K562 (cell line): Measurements from ENCODE around the gene NOL8. TPM values are rescaled to one million over a fixed set of nuclear protein-coding genes. Genes with fewer than 3 reads are reported as not detected.

ENCODE experiments used
- ATAC-seq: fragments of 200-7000 bp; cut with Tn5 transposase; 3 replicates; pipeline ENCODE4 v1.9.1; 2020; ENCODE audit warnings: moderate library complexity
- BruUV-seq: library from RNA; stranded (reverse); fragments of 400-500 nt; replicated peaks from 2 replicates; lab custom pipeline; 2021; lab: Mats Ljungman, UMichigan
- CTCF ChIA-PET: fragments of 300-600 bp; formaldehyde crosslinking; extraction: SDS; loops from one replicate; lab custom pipeline; 2021; ENCODE audit warnings: low intra/inter-chr PET ratio; lab: Yijun Ruan, JAX
- POLR2A ChIA-PET: fragments of 300-600, 350-650 bp; sonication (Branson Sonifier 250); formaldehyde crosslinking; extraction: SDS; loops from one replicate; lab custom pipeline; 2021; ENCODE audit warnings: antibody characterized with exemption, inconsistent platforms; lab: Yijun Ruan, JAX
- DNase-seq, 4 experiments: peaks; one replicate each; pipeline versions ENCODE4 v3.0.0 to v3.0.0-alpha.2; 2011 to 2018; ENCODE audit warnings: low spot score in 3 of 4, mixed read lengths in 3 of 4; ENCODE audit errors: extremely low read depth in 1 of 4
- FAIRE-seq: peaks from 2 replicates; lab custom pipeline; 2011; peaks lifted over from hg19 to GRCh38; lab: Jason Lieb, UNC
- H2AFZ ChIP-seq: 2 replicates; pipeline ENCODE4 v1.6.0; 2011; ENCODE audit warnings: low read depth, low read length, control low read depth, inconsistent platforms
- H3K27ac ChIP-seq: fragments of 200-600 bp; 3 replicates; pipeline ENCODE4 v1.8.0; 2011; ENCODE audit warnings: low read depth, mild to moderate bottlenecking, control low read depth, inconsistent platforms, low read length, moderate library complexity, mixed read lengths; ENCODE audit errors: extremely low read depth
- H3K27me3 ChIP-seq, 2 experiments: fragments of 300-600 bp in 1 of 2; 2 replicates in 1 of 2; 3 replicates in 1 of 2; pipeline versions ENCODE4 v1.6.0 to v1.8.0; 2011; ENCODE audit warnings: inconsistent platforms in 2 of 2, low read length in 2 of 2, mild to moderate bottlenecking in 1 of 2, mixed read lengths in 1 of 2, moderate library complexity in 1 of 2; ENCODE audit not compliant: control insufficient read depth in 2 of 2, insufficient read depth in 2 of 2
- H3K36me3 ChIP-seq: fragments of 300-600 bp; 3 replicates; pipeline ENCODE4 v1.8.0; 2011; ENCODE audit warnings: mild to moderate bottlenecking, low read length, inconsistent platforms; ENCODE audit not compliant: control insufficient read depth, insufficient read depth
- H3K4me1 ChIP-seq, 2 experiments: fragments of 200-600 bp in 1 of 2; replicated peaks in 1 of 2; 2 replicates in 1 of 2; 3 replicates in 1 of 2; pipeline versions ENCODE4 v1.5.1 to v1.8.0; 2011; ENCODE audit warnings: inconsistent platforms in 2 of 2, low read length in 2 of 2, mild to moderate bottlenecking in 1 of 2, mixed read lengths in 1 of 2, moderate library complexity in 1 of 2; ENCODE audit not compliant: control insufficient read depth in 2 of 2, insufficient read depth in 2 of 2
- H3K4me2 ChIP-seq: 2 replicates; pipeline ENCODE4 v1.6.1; 2011; ENCODE audit warnings: low read length, control low read depth, inconsistent platforms, mixed read lengths; ENCODE audit not compliant: insufficient read depth
- H3K4me3 ChIP-seq: fragments of 200-600 bp; sonication (generic), shearing (Covaris generic); 2 replicates; pipeline ENCODE4 v1.5.1; 2016; ENCODE audit warnings: control low read depth, inconsistent platforms
- H3K79me2 ChIP-seq: fragments of 200-600 bp; 3 replicates; pipeline ENCODE4 v1.8.0; 2011; ENCODE audit warnings: low read length, inconsistent platforms; ENCODE audit not compliant: control insufficient read depth, insufficient read depth
- H3K9ac ChIP-seq, 2 experiments: 2 replicates each; pipeline versions ENCODE4 v1.6.0 to v1.6.1; 2011; ENCODE audit warnings: low read depth in 2 of 2, low read length in 2 of 2, control low read depth in 1 of 2, inconsistent platforms in 1 of 2, mild to moderate bottlenecking in 1 of 2, mixed read lengths in 1 of 2; ENCODE audit not compliant: insufficient read depth in 1 of 2
- H3K9me1 ChIP-seq: one replicate; pipeline ENCODE4 v1.6.0; 2011; ENCODE audit warnings: inconsistent platforms, mild to moderate bottlenecking, low read length, moderate library complexity; ENCODE audit not compliant: control insufficient read depth, insufficient read depth
- H3K9me3 ChIP-seq: replicated peaks from 2 replicates; pipeline ENCODE4 v1.5.1; 2011; ENCODE audit warnings: low read depth, low read length, inconsistent platforms; ENCODE audit not compliant: control insufficient read depth, insufficient read depth
- H4K20me1 ChIP-seq: replicated peaks from 2 replicates; pipeline ENCODE4 v1.6.1; 2011; ENCODE audit warnings: low read length, inconsistent platforms, mixed read lengths; ENCODE audit not compliant: control insufficient read depth, insufficient read depth
- ATF4 ChIP-seq: fragments of 450-650 bp; formaldehyde crosslinking; IDR thresholded peaks from 2 replicates; pipeline ENCODE4 v1.4.0; 2022; ENCODE audit warnings: mild to moderate bottlenecking, moderate library complexity
- ETS2 ChIP-seq: IDR thresholded peaks from 2 replicates; pipeline ENCODE4 v1.6.1; 2016; ENCODE audit warnings: borderline replicate concordance, missing genetic modification characterization, mild to moderate bottlenecking, moderate library complexity, missing compliant biosample characterization; ENCODE audit not compliant: poor library complexity, severe bottlenecking
- MGA ChIP-seq: fragments of 450-650 bp; IDR thresholded peaks from 2 replicates; pipeline ENCODE4 v1.6.1; 2016; ENCODE audit warnings: mild to moderate bottlenecking, moderate library complexity
- PBX2 ChIP-seq, 2 experiments: IDR thresholded peaks in 1 of 2; conservative IDR thresholded peaks in 1 of 2; 2 replicates each; pipeline ENCODE4 v1.6.1; 2016; ENCODE audit warnings: low read depth in 2 of 2, mild to moderate bottlenecking in 1 of 2, missing compliant biosample characterization in 1 of 2, missing genetic modification characterization in 1 of 2, moderate library complexity in 1 of 2
- TGIF2 ChIP-seq: sonication (generic); formaldehyde crosslinking; IDR thresholded peaks from 2 replicates; pipeline ENCODE4 v1.8.1; 2022; ENCODE audit warnings: mild to moderate bottlenecking, missing genetic modification reagents, moderate library complexity
- ZNF212 ChIP-seq: fragments of 450-650 bp; formaldehyde crosslinking; IDR thresholded peaks from 2 replicates; pipeline ENCODE4 v1.4.0; 2020; ENCODE audit warnings: mild to moderate bottlenecking
- ZNF77 ChIP-seq: fragments of 250-450 bp; sonication (Bioruptor Pico); IDR thresholded peaks from 2 replicates; pipeline ENCODE4 v1.5.0; 2020
- in situ Hi-C: fragments of 300-500 bp; cut with MboI; formaldehyde crosslinking; loops from 4 replicates; pipeline ENCODE4 v1.15.0; 2018; ENCODE audit warnings: inconsistent platforms, mixed read lengths
- intact Hi-C: fragments of 100-400 bp; cut with micrococcal nuclease; formaldehyde crosslinking; loops from 2 replicates; pipeline ENCODE4 v1.14.2; 2022
- polyA plus RNA-seq, 8 experiments: library from polyadenylated mRNA; depleted of rRNA in 4 of 8; stranded (reverse) in 5 of 8; unstranded in 3 of 8; fragments of >200 nt; fragmentation: Nextera tagmentation in 2 of 8; fragmentation: Illumina TruSeq in 1 of 8; extraction: Ambion mirVana in 2 of 8; extraction: Trizol in 1 of 8; gene quantifications; 2 replicates each; pipeline versions ENCODE4 v1.2.1 to v1.2.3, GENCODE V29; 2011 to 2014; ENCODE audit warnings: inconsistent platforms in 1 of 8, missing spikeins in 1 of 8
- total RNA-seq, 7 experiments: library from RNA; depleted of rRNA in 6 of 7; stranded (reverse); fragments of >200 nt in 6 of 7; fragmentation: Illumina TruSeq in 2 of 7; extraction: Trizol in 2 of 7; gene quantifications; 2 replicates each; pipeline versions ENCODE4 v1.2.1 to v1.2.3, GENCODE V29; 2011 to 2021; ENCODE audit warnings: low replicate concordance in 1 of 7

Gene NOL8
- total and polyA plus RNA-seq, 9 of the 15 experiments (the other 6 are each of a cell fraction or from before 2014, with no cell fraction given): 51.3 to 91.5 (median 58.7) TPM

GRCh38 chr9:92350740-92351133 is 25.6 kb upstream of the NOL8 start:
- no peak for ATAC-seq
- Histone ChIP-seq H3K9me1 (no peaks in the 10 kb centered on the region), H3K27me3 (no peaks in the 10 kb centered on the region), H3K4me2 (no peak overlapping the region), H3K36me3 (peaks cover 13% of the 10 kb centered on the region; the same call in 2 of the 3 replicates), H3K27ac (no peak overlapping the region), H3K9ac (no peak overlapping the region), H3K79me2 (no peaks in the 10 kb centered on the region), H3K4me1 (no peaks in the 10 kb centered on the region), H2AFZ (no peak overlapping the region), H3K9me3 (peaks cover 3% of the 10 kb centered on the region), H4K20me1 (no peaks in the 10 kb centered on the region), H3K4me3 (no peak overlapping the region)
- FAIRE-seq: no peak
- BruUV-seq: no TSS peak
- intact Hi-C loops (loop anchor here (10.0 kb wide), 1 partner anchor 84 kb away; no protein-coding TSS in a partner anchor), in situ Hi-C loops (no loop called here)
- no peak for DNase-seq
- POLR2A ChIA-PET: no interaction called here
- CTCF ChIA-PET: no interaction called here
- TF ChIP-seq MGA (no peak), ZNF77 (no peak), TGIF2 (CRISPR knock-in tag) (no peak), ETS2 (no peak), ZNF212 (CRISPR knock-in tag) (no peak), ATF4 (CRISPR knock-in tag) (no peak), PBX2 (CRISPR knock-in tag; IDR thresholded peaks at IDR 0.05; ENCODE audit: low read depth) (no peak), PBX2 (tag; conservative IDR thresholded peaks at IDR 0.05; ENCODE audit: low read depth) (no peak)
